GM12872 (cell line): Measurements from ENCODE around the gene PLS1.

ENCODE experiments used
- CTCF ChIP-seq: IDR thresholded peaks from 3 replicates; pipeline ENCODE4 v1.5.1; 2011; ENCODE audit warnings: low read depth, mild to moderate bottlenecking, low read length, moderate library complexity; ENCODE audit not compliant: insufficient read depth

The PLS1 gene

GRCh38 chr3:142723665-142723967 lies 127.4 kb downstream of the PLS1 start:
- no peak for TF ChIP-seq CTCF

- no peak for TF ChIP-seq CTCF
These were observed 127.9 kb downstream of the PLS1 start, which contains the start of gene TRPC1 for GRCh38 chr3:142723968-142724681. Gene TRPC1 (plus strand): TSS chr3:142724034. CDS start chr3:142724560, 526 bp downstream.

- no peak for TF ChIP-seq CTCF
These were observed 128.6 kb downstream of the PLS1 start for GRCh38 chr3:142724682-142725356.

- no peak for TF ChIP-seq CTCF
These were observed 129.2 kb downstream of the PLS1 start for GRCh38 chr3:142725357-142725739.

DNA sequence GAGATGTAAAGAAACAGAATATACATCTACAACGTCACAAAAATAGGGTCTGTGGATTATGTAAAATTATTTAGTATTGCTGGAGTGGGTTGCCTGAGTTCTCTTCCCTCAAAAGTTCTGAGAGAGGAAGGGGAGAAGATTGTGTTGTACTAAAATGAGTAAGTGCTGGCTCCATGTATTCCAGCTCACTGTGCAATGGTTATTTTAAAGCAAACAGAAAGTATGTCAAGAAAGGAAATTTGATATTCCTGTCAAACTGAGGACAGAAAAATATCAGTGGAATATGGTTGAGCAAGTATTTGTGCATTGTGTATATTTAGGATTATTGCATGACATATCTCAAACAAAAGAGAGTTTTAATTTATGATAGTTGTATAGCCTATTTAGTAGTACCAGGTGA lies 129.8 kb downstream of the PLS1 start:
- TF ChIP-seq CTCF: no peak

GRCh38 chr3:142732066-142732465 lies 135.9 kb downstream of the PLS1 start:
- no peak for TF ChIP-seq CTCF

- TF ChIP-seq CTCF: no peak
These were observed 138.6 kb downstream of the PLS1 start for GRCh38 chr3:142734834-142735233.
